Measurements from ENCODE around the gene KLHL14. TPM values are rescaled to one million over a fixed set of nuclear protein-coding genes. Genes with fewer than 3 reads are reported as not detected.

The KLHL14 gene
- total RNA-seq, 6 experiments from 2014 or later: not detected

GRCh38 chr18:32805354-32805753 is 32.5 kb upstream of the KLHL14 start:
- no peaks in the 10 kb centered on the region for H3K4me1 Mint-ChIP-seq (ENCODE audit: low read depth)
- no peaks in the 10 kb centered on the region; the same call in 1 of the 2 replicates for H3K36me3 Mint-ChIP-seq (ENCODE audit: low read depth)
- no peak for DNase-seq
- no peak overlapping the region for H3K27ac Mint-ChIP-seq
- no peak for TF ChIP-seq CTCF (IDR thresholded peaks at IDR 0.05)
- no peak overlapping the region for H3K4me3 Mint-ChIP-seq
- no peaks in the 10 kb centered on the region for H3K27me3 Mint-ChIP-seq (ENCODE audit: insufficient read depth)
- H3K9me3 Mint-ChIP-seq: peaks cover 54% of the 10 kb centered on the region

- Mint-ChIP-seq H3K36me3 (ENCODE audit: low read depth) (no peaks in the 10 kb centered on the region; the same call in 1 of the 2 replicates), H3K4me3 (no peak overlapping the region), H3K4me1 (ENCODE audit: low read depth) (no peaks in the 10 kb centered on the region), H3K9me3 (peaks cover 47% of the 10 kb centered on the region), H3K27ac (no peak overlapping the region), H3K27me3 (ENCODE audit: insufficient read depth) (no peaks in the 10 kb centered on the region)
- TF ChIP-seq CTCF (IDR thresholded peaks at IDR 0.05): no peak
- no peak for DNase-seq
Observed at GRCh38 chr18:32804134-32804888, 31.5 kb upstream of the KLHL14 start.

GRCh38 chr18:32803568-32803967 is 30.7 kb upstream of the KLHL14 start:
- H3K36me3 Mint-ChIP-seq (ENCODE audit: low read depth): no peaks in the 10 kb centered on the region; the same call in 1 of the 2 replicates
- no peaks in the 10 kb centered on the region for H3K4me1 Mint-ChIP-seq (ENCODE audit: low read depth)

DNA sequence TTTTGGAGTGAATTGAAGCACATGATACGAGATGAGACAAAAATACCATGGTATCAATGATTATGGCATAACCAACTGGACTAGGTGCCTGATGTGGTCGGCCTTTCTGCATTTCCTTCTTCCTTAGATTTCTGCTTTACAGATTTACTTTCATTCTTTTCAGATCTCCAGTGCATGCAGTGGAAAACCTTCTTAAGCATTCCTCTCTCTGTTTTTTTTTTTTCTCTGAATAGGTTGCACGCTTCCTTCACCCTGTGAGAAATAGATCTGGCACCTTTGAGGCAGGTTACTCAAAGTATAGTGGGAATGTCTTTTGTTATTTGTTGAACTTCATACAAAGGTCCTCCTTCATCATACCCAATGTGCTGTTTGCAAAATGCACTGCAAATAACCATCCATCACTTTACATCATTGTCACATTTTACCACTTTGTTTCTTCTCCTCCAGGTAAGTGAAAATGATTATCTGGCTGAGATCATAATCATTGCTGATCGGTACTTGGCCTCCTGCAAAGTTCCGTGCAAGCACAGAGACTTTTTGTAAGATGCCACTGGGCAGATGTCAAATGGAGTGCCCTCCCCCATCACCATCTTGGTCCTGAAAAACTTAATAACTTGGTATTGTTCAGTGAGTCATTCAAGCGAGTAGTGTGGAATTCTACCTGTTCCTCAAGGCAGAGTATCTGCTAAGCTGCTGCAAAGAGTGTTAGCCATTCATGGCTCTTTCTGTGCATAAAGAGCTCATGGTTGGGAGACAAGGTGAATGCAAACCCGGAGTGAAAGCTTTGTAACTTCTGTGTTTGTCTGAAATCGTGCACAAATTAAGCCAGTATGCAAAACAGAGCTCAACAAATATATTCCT is 30.0 kb upstream of the KLHL14 start:
- Mint-ChIP-seq H3K9me3 (peaks cover 37% of the 10 kb centered on the region), H3K36me3 (ENCODE audit: low read depth) (no peaks in the 10 kb centered on the region; the same call in 1 of the 2 replicates), H3K4me1 (ENCODE audit: low read depth) (no peaks in the 10 kb centered on the region), H3K4me3 (no peak overlapping the region), H3K27ac (no peak overlapping the region), H3K27me3 (ENCODE audit: insufficient read depth) (no peaks in the 10 kb centered on the region)
- no peak for TF ChIP-seq CTCF (IDR thresholded peaks at IDR 0.05)
- no peak for DNase-seq

More at GRCh38 chr18:32803568-32803967, 30.7 kb upstream of the KLHL14 start:
- no peak overlapping the region for H3K4me3 Mint-ChIP-seq
- DNase-seq: no peak
- H3K27ac Mint-ChIP-seq: no peak overlapping the region
- no peak for TF ChIP-seq CTCF (IDR thresholded peaks at IDR 0.05)
- H3K27me3 Mint-ChIP-seq (ENCODE audit: insufficient read depth): no peaks in the 10 kb centered on the region
- H3K9me3 Mint-ChIP-seq: peaks cover 40% of the 10 kb centered on the region

DNA sequence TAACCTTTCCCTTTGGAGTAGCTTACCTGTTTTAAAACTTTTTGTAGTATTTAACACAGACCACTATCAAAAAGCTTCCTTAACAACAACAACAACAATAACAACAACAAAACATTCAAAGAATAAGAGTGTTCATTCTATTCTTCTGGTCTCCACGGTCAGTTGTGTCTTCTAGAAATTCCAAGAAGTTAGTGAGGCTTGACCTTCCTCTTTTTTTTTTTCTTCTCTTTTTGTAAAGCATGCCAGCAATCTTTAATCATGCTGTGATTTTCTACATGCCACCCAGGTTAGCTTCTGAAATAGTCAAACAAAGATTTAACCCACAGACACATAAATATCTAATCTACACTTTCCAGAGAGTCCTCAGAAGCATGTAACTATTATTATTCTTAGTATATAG is 28.4 kb upstream of the KLHL14 start:
- no peaks in the 10 kb centered on the region for H3K27me3 Mint-ChIP-seq (ENCODE audit: insufficient read depth)
- no peak overlapping the region for H3K4me3 Mint-ChIP-seq
- no peak for DNase-seq
- peaks cover 43% of the 10 kb centered on the region for H3K9me3 Mint-ChIP-seq
- H3K27ac Mint-ChIP-seq: no peak overlapping the region
- H3K36me3 Mint-ChIP-seq (ENCODE audit: low read depth): no peaks in the 10 kb centered on the region; the same call in 1 of the 2 replicates
- H3K4me1 Mint-ChIP-seq (ENCODE audit: low read depth): no peaks in the 10 kb centered on the region
- TF ChIP-seq CTCF (IDR thresholded peaks at IDR 0.05): no peak

Data from HFFc6 (cell line).